H9 (cell line): ENCODE data around the gene AGAP5. TPM values are rescaled to one million over a fixed set of nuclear protein-coding genes. Genes with fewer than 3 reads are reported as not detected.

Experiments
- DNase-seq: peaks from one replicate; pipeline ENCODE4 v3.0.0-alpha.2; 2017
- H2AFZ ChIP-seq: one replicate; pipeline ENCODE4 v1.6.1; 2013; ENCODE audit warnings: mild to moderate bottlenecking, low read length, control low read depth, moderate library complexity
- H2AK5ac ChIP-seq: 2 replicates; pipeline ENCODE4 v1.6.1; 2013; ENCODE audit warnings: low read length, control low read depth, mixed read lengths; ENCODE audit not compliant: insufficient read length
- H2BK120ac ChIP-seq: one replicate; pipeline ENCODE4 v1.6.1; 2013; ENCODE audit warnings: low read depth, mild to moderate bottlenecking, low read length, control low read depth, inconsistent platforms; ENCODE audit not compliant: poor library complexity, severe bottlenecking
- H2BK12ac ChIP-seq: 2 replicates; pipeline ENCODE4 v1.6.1; 2013; ENCODE audit warnings: low read length, control low read depth, mixed read lengths, low read depth; ENCODE audit not compliant: insufficient read length
- H2BK15ac ChIP-seq: 2 replicates; pipeline ENCODE4 v1.6.1; 2013; ENCODE audit warnings: low read depth, low read length, control low read depth
- H2BK20ac ChIP-seq: one replicate; pipeline ENCODE4 v1.6.1; 2013; ENCODE audit warnings: low read depth, mild to moderate bottlenecking, low read length, control low read depth, inconsistent platforms; ENCODE audit not compliant: poor library complexity, severe bottlenecking
- H2BK5ac ChIP-seq: 2 replicates; pipeline ENCODE4 v1.6.1; 2013; ENCODE audit warnings: low read length, control low read depth, mixed read lengths; ENCODE audit not compliant: insufficient read length
- H3K14ac ChIP-seq: 2 replicates; pipeline ENCODE4 v1.6.1; 2013; ENCODE audit warnings: low read length, control low read depth; ENCODE audit not compliant: insufficient read depth
- H3K18ac ChIP-seq: 2 replicates; pipeline ENCODE4 v1.6.1; 2013; ENCODE audit warnings: low read depth, mild to moderate bottlenecking, mixed read lengths, low read length, control low read depth; ENCODE audit not compliant: insufficient read length
- H3K23ac ChIP-seq: 2 replicates; pipeline ENCODE4 v1.6.1; 2013; ENCODE audit warnings: low read length, control low read depth, mixed read lengths, low read depth; ENCODE audit not compliant: insufficient read length
- H3K23me2 ChIP-seq: 2 replicates; pipeline ENCODE4 v1.6.1; 2013; ENCODE audit warnings: low read depth, mild to moderate bottlenecking, mixed read lengths, low read length, control low read depth; ENCODE audit not compliant: insufficient read length, poor library complexity, severe bottlenecking
- H3K27ac ChIP-seq: 2 replicates; pipeline ENCODE4 v1.5.1; 2013; ENCODE audit warnings: low read length, control low read depth, mixed read lengths, low read depth; ENCODE audit not compliant: insufficient read length
- H3K27me3 ChIP-seq: 2 replicates; pipeline ENCODE4 v1.6.1; 2013; ENCODE audit warnings: low read length, control low read depth, inconsistent platforms; ENCODE audit not compliant: insufficient read depth
- H3K4ac ChIP-seq: 2 replicates; pipeline ENCODE4 v1.6.1; 2013; ENCODE audit warnings: low read depth, mild to moderate bottlenecking, control low read depth, inconsistent platforms, low read length, moderate library complexity
- H3K4me1 ChIP-seq: 2 replicates; pipeline ENCODE4 v1.6.1; 2013; ENCODE audit warnings: low read length, control low read depth, inconsistent platforms; ENCODE audit not compliant: insufficient read depth
- H3K4me2 ChIP-seq: 2 replicates; pipeline ENCODE4 v1.6.1; 2013; ENCODE audit warnings: low read length, control low read depth, mixed read lengths; ENCODE audit not compliant: insufficient read length, insufficient read depth
- H3K56ac ChIP-seq: 2 replicates; pipeline ENCODE4 v1.6.1; 2013; ENCODE audit warnings: low read depth, mild to moderate bottlenecking, mixed read lengths, low read length, control low read depth; ENCODE audit not compliant: insufficient read length
- H3K79me1 ChIP-seq: 2 replicates; pipeline ENCODE4 v1.6.1; 2013; ENCODE audit warnings: low read depth, mild to moderate bottlenecking, moderate library complexity, low read length, control low read depth, inconsistent platforms; ENCODE audit not compliant: insufficient read depth, poor library complexity, severe bottlenecking
- H3K79me2 ChIP-seq: 2 replicates; pipeline ENCODE4 v1.6.1; 2013; ENCODE audit warnings: low read length, control low read depth, inconsistent platforms; ENCODE audit not compliant: insufficient read depth
- H3K9ac ChIP-seq: 2 replicates; pipeline ENCODE4 v1.6.1; 2013; ENCODE audit warnings: low read length, control low read depth, mixed read lengths; ENCODE audit not compliant: insufficient read length; ENCODE audit errors: extremely low read depth
- H3K9me3 ChIP-seq: one replicate; pipeline ENCODE4 v1.6.1; 2013; ENCODE audit warnings: low read depth, low read length, inconsistent platforms; ENCODE audit not compliant: control insufficient read depth
- H3T11ph ChIP-seq: one replicate; pipeline ENCODE4 v1.6.1; 2013; ENCODE audit warnings: mild to moderate bottlenecking, low read length, control low read depth, inconsistent platforms
- H4K20me1 ChIP-seq: one replicate; pipeline ENCODE4 v1.6.1; 2013; ENCODE audit not compliant: control insufficient read depth, insufficient read length, insufficient read depth
- H4K5ac ChIP-seq: 2 replicates; pipeline ENCODE4 v1.6.1; 2013; ENCODE audit warnings: low read depth, mild to moderate bottlenecking, mixed read lengths, low read length, control low read depth; ENCODE audit not compliant: insufficient read length
- H4K8ac ChIP-seq: replicated peaks from 2 replicates; pipeline ENCODE4 v1.6.1; 2013; ENCODE audit warnings: low read length, control low read depth, mixed read lengths, low read depth; ENCODE audit not compliant: insufficient read length
- H4K91ac ChIP-seq: 2 replicates; pipeline ENCODE4 v1.6.1; 2013; ENCODE audit warnings: low read depth, mild to moderate bottlenecking, moderate library complexity, mixed read lengths, low read length, control low read depth; ENCODE audit not compliant: insufficient read length
- H3K27ac Mint-ChIP-seq, 3 experiments: 2 replicates in 2 of 3; 3 replicates in 1 of 3; pipeline ENCODE4 v1.8.0; 2020 to 2021; ENCODE audit warnings: mixed read lengths in 3 of 3, mild to moderate bottlenecking in 1 of 3, moderate library complexity in 1 of 3
- H3K27me3 Mint-ChIP-seq: 2 replicates; pipeline ENCODE4 v1.8.0; 2021; ENCODE audit warnings: low read depth, mild to moderate bottlenecking, moderate library complexity, mixed read lengths
- H3K36me3 Mint-ChIP-seq, 3 experiments: 2 replicates in 2 of 3; 3 replicates in 1 of 3; pipeline ENCODE4 v1.8.0; 2020 to 2021; ENCODE audit warnings: low read depth in 3 of 3, mixed read lengths in 3 of 3; ENCODE audit not compliant: insufficient read depth in 1 of 3
- H3K4me1 Mint-ChIP-seq, 2 experiments: 2 replicates each; pipeline ENCODE4 v1.8.0; 2020; ENCODE audit warnings: mixed read lengths in 2 of 2
- H3K4me3 Mint-ChIP-seq, 2 experiments: 2 replicates in 1 of 2; 3 replicates in 1 of 2; pipeline ENCODE4 v1.8.0; 2020 to 2021; ENCODE audit warnings: mild to moderate bottlenecking in 2 of 2, mixed read lengths in 2 of 2, moderate library complexity in 1 of 2
- H3K9me3 Mint-ChIP-seq, 2 experiments: 2 replicates in 1 of 2; 3 replicates in 1 of 2; pipeline ENCODE4 v1.8.0; 2020; ENCODE audit warnings: mild to moderate bottlenecking in 2 of 2, mixed read lengths in 2 of 2, moderate library complexity in 1 of 2
- CTCF ChIP-seq: fragments of 200-600 bp; sonication (generic); conservative IDR thresholded peaks from 3 replicates; pipeline ENCODE4 v1.8.0; 2021; ENCODE audit warnings: antibody characterized with exemption, mild to moderate bottlenecking
- whole genome bisulfite sequencing: extraction: QIAGEN DNeasy Blood & Tissue Kit; methylation state at CpG from one replicate; pipeline ENCODE4 v1.1.7; 2013; ENCODE audit warnings: missing lambda C conversion rate, low lambda C conversion rate, mixed read lengths; ENCODE audit not compliant: insufficient read length; ENCODE audit errors: extremely low coverage; 5-methylcytosine and 5-hydroxymethylcytosine counted together
- total RNA-seq: library from RNA; stranded (reverse); gene quantifications from 2 replicates; pipeline ENCODE4 v1.2.1, GENCODE V29; 2021

Gene AGAP5
- total RNA-seq, 1 experiment from 2014 or later, result 5.2 TPM

DNA sequence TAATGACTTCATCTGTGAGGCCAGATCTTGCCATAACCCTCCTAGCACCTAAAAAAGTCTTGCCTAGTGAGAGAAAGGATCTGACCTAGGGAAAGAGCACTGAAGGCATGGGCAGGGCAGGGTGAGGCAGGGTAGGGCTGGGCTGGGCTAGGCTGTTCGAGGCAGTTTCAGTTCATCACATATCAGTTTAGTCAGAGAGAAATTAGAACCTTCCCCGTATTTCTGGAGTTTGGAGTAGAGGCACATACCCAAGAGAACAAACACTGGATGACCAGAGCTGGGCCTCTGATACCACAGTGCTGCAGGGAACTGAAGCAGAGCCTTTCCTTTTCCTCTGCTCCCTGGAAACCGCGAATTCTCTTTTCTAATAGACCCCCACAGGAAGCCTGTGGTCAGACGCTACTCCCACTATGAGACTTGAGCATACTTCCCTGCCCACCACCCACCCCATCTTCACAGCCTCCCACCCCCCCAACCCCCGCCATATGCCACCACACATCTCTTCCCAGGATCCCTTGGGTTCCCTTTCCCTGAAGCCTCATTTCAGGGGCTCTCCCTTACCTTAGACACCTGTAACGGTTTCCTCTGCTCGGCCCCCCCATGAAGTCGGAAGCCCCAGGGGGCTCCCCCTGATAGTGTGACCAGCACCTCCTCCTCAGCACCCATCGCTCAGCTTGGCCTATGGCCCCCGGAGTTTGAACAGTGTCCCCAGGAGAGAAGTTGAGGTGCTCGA lies 42.5 kb downstream of the AGAP5 start:
- no peak overlapping the region for H3K56ac ChIP-seq
- H2BK5ac ChIP-seq, result no peak overlapping the region
- Mint-ChIP-seq H3K27ac (0 out of 7 replicates have a peak overlapping the region, but pooled peaks of 1 of the 3 experiments have one; percentile 4), H3K4me1 (peaks cover 0 to 3% of the 10 kb centered on the region in 2 experiments; a peak in 1 of 4 replicates), H3K36me3 (no peaks in the 10 kb centered on the region), H3K4me3 (no peak overlapping the region), H3K9me3 (no peaks in the 10 kb centered on the region), H3K27me3 (no peaks in the 10 kb centered on the region; the same call in none of the 2 replicates)
- no peak for TF ChIP-seq CTCF
- H3K4me2 ChIP-seq, result no peak overlapping the region
- H2BK120ac ChIP-seq, result no peak overlapping the region
- H3K4me1 ChIP-seq, result no peaks in the 10 kb centered on the region
- H3K14ac ChIP-seq, result no peak overlapping the region
- H2BK12ac ChIP-seq, result no peak overlapping the region
- H3K79me2 ChIP-seq, result no peaks in the 10 kb centered on the region
- no peak overlapping the region for H4K91ac ChIP-seq
- no peak overlapping the region for H2AFZ ChIP-seq
- no peak overlapping the region for H2AK5ac ChIP-seq
- no peaks in the 10 kb centered on the region for H4K20me1 ChIP-seq
- no peak overlapping the region for H3K23ac ChIP-seq
- H3T11ph ChIP-seq, result no peak overlapping the region
- H3K23me2 ChIP-seq, result no peaks in the 10 kb centered on the region
- no peak overlapping the region for H3K9ac ChIP-seq
- no peak overlapping the region for H4K5ac ChIP-seq
- no peak overlapping the region for H2BK20ac ChIP-seq
- H2BK15ac ChIP-seq, result no peak overlapping the region
- WGBS, result no CpG with 5 or more reads among the region's 12 CpGs
- H3K4ac ChIP-seq, result no peak overlapping the region
- H3K27me3 ChIP-seq, result no peaks in the 10 kb centered on the region
- no peak for DNase-seq
- no peaks in the 10 kb centered on the region for H3K9me3 ChIP-seq
- H3K18ac ChIP-seq, result no peak overlapping the region
- no peak overlapping the region for H3K27ac ChIP-seq
- H4K8ac ChIP-seq, result no peak overlapping the region
- no peaks in the 10 kb centered on the region for H3K79me1 ChIP-seq
